ENCODE measurements around the gene MAGI2. TPM values are rescaled to one million over a fixed set of nuclear protein-coding genes. Genes with fewer than 3 reads are reported as not detected.

Gene MAGI2
- total RNA-seq, 1 experiment from 2014 or later = 0.52 TPM

DNA sequence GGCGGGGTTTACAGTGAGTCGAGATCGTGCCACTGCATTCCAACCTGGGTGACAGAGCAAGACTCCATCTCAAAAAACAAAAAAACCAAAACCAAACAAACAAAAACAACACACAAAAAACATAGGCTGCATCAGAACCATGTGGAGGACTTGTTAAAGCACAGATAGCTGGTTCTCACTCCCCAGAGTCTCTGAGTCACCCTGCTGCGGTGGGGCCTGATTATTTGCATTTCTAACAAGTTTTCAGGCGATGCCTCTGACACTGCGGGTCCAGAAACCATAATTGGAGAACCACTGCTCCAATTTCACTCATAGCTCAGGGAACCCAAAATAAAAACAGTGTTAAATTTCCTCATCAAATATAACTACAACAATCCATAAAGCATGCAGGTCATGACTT is 816.7 kb downstream of the MAGI2 start:
- no peak overlapping the region for H3K27ac Mint-ChIP-seq (ENCODE audit: unreplicated experiment)
- peaks cover 9% of the 10 kb centered on the region for H3K4me1 Mint-ChIP-seq (ENCODE audit: low read depth, unreplicated experiment)
- CTCF ChIA-PET = no interaction called here
- H3K36me3 Mint-ChIP-seq (ENCODE audit: insufficient read depth, unreplicated experiment) = no peaks in the 10 kb centered on the region
- no peak overlapping the region for H3K4me3 Mint-ChIP-seq (ENCODE audit: low read depth, unreplicated experiment)
- TF ChIP-seq, protein P1, sequence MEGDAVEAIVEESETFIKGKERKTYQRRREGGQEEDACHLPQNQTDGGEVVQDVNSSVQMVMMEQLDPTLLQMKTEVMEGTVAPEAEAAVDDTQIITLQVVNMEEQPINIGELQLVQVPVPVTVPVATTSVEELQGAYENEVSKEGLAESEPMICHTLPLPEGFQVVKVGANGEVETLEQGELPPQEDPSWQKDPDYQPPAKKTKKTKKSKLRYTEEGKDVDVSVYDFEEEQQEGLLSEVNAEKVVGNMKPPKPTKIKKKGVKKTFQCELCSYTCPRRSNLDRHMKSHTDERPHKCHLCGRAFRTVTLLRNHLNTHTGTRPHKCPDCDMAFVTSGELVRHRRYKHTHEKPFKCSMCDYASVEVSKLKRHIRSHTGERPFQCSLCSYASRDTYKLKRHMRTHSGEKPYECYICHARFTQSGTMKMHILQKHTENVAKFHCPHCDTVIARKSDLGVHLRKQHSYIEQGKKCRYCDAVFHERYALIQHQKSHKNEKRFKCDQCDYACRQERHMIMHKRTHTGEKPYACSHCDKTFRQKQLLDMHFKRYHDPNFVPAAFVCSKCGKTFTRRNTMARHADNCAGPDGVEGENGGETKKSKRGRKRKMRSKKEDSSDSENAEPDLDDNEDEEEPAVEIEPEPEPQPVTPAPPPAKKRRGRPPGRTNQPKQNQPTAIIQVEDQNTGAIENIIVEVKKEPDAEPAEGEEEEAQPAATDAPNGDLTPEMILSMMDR (IDR thresholded peaks at IDR 0.05; ENCODE audit: unreplicated experiment) = no peak
- no peaks in the 10 kb centered on the region for H3K27me3 Mint-ChIP-seq (ENCODE audit: unreplicated experiment)
- no TSS peak for BruUV-seq (replicated peaks)
- intact Hi-C loops (cut with micrococcal nuclease; ENCODE audit: unreplicated experiment) = no loop called here
- DNase-seq = no peak
- H3K9me3 Mint-ChIP-seq (ENCODE audit: low read depth, unreplicated experiment) = no peaks in the 10 kb centered on the region

DNA sequence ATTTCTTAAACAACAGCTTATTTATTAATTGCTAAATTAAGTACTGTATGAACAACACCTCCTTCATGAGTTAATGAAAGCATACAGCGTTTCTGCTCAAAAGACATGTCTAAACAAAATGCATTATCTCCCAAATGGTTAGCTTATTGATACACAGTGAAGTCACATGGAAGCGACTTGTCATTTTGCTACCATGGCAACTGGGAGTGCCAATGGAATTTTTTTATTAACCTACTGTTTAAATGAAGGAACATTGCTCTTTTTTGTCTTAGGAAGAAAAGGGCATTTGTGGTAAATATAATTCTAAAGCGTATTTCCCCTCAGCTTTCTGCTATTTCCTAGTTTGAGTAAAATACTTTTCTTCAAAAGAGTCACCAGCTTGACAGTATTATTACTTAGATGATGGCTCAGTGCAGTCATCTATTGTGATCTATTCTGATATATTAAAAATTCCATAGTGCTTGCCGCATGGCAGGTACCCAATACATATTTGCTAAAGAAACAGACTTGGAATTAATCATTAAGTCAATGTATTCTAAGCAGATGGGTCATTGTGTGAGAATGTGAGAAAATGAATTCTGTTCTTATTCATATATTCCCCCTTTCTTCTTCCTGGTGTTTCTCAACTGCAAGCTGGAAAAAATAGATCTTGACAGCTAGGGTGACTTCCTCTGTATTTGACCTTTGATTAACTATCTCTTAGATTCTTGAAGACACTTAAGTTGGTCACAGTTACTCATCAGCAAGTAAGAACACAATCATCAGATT is 818.3 kb downstream of the MAGI2 start:
- CTCF ChIA-PET = no interaction called here
- Mint-ChIP-seq H3K9me3 (ENCODE audit: low read depth, unreplicated experiment) (peaks cover 3% of the 10 kb centered on the region), H3K27me3 (ENCODE audit: unreplicated experiment) (no peaks in the 10 kb centered on the region), H3K36me3 (ENCODE audit: insufficient read depth, unreplicated experiment) (no peaks in the 10 kb centered on the region), H3K4me1 (ENCODE audit: low read depth, unreplicated experiment) (peaks cover 9% of the 10 kb centered on the region), H3K4me3 (ENCODE audit: low read depth, unreplicated experiment) (no peak overlapping the region), H3K27ac (ENCODE audit: unreplicated experiment) (no peak overlapping the region)
- no peak for DNase-seq
- no TSS peak for BruUV-seq (replicated peaks)
- intact Hi-C loops (cut with micrococcal nuclease; ENCODE audit: unreplicated experiment) = no loop called here
- TF ChIP-seq, protein P1 (IDR thresholded peaks at IDR 0.05; ENCODE audit: unreplicated experiment) = no peak

DNA sequence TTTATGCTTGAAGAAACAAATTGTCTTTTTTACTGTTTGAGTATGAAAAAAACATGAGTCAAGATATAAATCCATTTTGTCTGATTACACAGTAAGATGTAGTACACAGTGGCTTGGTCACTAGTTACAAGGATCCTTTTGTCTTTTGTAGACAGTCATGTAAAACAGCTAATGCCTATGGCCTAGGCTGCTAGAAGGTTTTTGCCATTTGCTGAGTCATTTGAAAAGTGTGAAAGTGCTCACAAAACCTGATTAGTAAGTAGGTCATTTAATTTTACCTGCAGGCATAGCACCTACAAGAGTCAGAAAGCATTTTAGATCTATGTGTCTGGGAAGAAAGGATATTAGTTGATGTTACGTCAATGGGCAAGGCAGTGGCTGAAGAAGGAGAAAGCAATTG is 819.4 kb downstream of the MAGI2 start:
- CTCF ChIA-PET = no interaction called here
- peaks cover 3% of the 10 kb centered on the region for H3K9me3 Mint-ChIP-seq (ENCODE audit: low read depth, unreplicated experiment)
- no peaks in the 10 kb centered on the region for H3K27me3 Mint-ChIP-seq (ENCODE audit: unreplicated experiment)
- no TSS peak for BruUV-seq (replicated peaks)
- intact Hi-C loops (cut with micrococcal nuclease; ENCODE audit: unreplicated experiment) = no loop called here
- no peaks in the 10 kb centered on the region for H3K36me3 Mint-ChIP-seq (ENCODE audit: insufficient read depth, unreplicated experiment)
- peak; percentile 9 for DNase-seq
- peak overlapping the region; percentile 77 for H3K27ac Mint-ChIP-seq (ENCODE audit: unreplicated experiment)
- H3K4me3 Mint-ChIP-seq (ENCODE audit: low read depth, unreplicated experiment) = no peak overlapping the region
- TF ChIP-seq, protein P1 (IDR thresholded peaks at IDR 0.05; ENCODE audit: unreplicated experiment) = no peak
- H3K4me1 Mint-ChIP-seq (ENCODE audit: low read depth, unreplicated experiment) = peaks cover 9% of the 10 kb centered on the region

DNA sequence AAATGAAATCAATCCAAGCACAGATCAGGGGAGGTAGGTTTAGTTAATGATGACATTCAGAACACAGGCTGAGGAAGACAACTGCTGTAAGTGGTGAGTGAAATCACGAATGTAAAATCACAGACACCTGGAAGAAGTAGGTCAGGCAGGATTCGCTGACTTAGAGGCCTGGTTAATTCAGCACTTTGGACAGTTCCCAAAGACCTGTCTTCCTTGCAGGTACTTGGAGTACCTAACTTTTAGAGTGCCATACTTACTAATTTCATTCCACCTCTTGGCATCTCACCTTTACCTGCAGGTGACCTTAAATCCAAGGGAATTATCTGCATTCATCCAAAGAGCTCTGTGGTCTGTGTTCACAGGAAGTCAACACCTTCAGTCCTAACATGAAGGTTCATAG is 832.5 kb downstream of the MAGI2 start:
- H3K4me1 Mint-ChIP-seq (ENCODE audit: low read depth, unreplicated experiment) = no peaks in the 10 kb centered on the region
- CTCF ChIA-PET = no interaction called here
- no peak for DNase-seq

More for the DNA sequence above, 832.5 kb downstream of the MAGI2 start:
- no peak overlapping the region for H3K4me3 Mint-ChIP-seq (ENCODE audit: low read depth, unreplicated experiment)
- TF ChIP-seq, protein P1 (IDR thresholded peaks at IDR 0.05; ENCODE audit: unreplicated experiment) = no peak
- H3K36me3 Mint-ChIP-seq (ENCODE audit: insufficient read depth, unreplicated experiment) = no peaks in the 10 kb centered on the region
- BruUV-seq (replicated peaks) = no TSS peak
- no peaks in the 10 kb centered on the region for H3K27me3 Mint-ChIP-seq (ENCODE audit: unreplicated experiment)
- no peak overlapping the region for H3K27ac Mint-ChIP-seq (ENCODE audit: unreplicated experiment)
- H3K9me3 Mint-ChIP-seq (ENCODE audit: low read depth, unreplicated experiment) = peaks cover 2% of the 10 kb centered on the region
- intact Hi-C loops (cut with micrococcal nuclease; ENCODE audit: unreplicated experiment) = no loop called here
